Ovary (tissue), 9 donors: ENCODE measurements around the gene UGGT2. TPM values are rescaled to one million over a fixed set of nuclear protein-coding genes. Genes with fewer than 3 reads are reported as not detected.

Experiments
- DNase-seq, 5 donors: peaks; one replicate each; pipeline ENCODE4 v3.0.0-alpha.2; 2019 to 2020
- H3K27ac ChIP-seq, 2 donors: fragments of 200-600 bp; one replicate each; pipeline versions ENCODE4 v1.5.1 to v1.8.0; 2019 to 2022
- H3K27me3 ChIP-seq: fragments of 200-600 bp; one replicate; pipeline ENCODE4 v1.8.0; 2022
- H3K36me3 ChIP-seq: fragments of 200-600 bp; sonication (generic); one replicate; pipeline ENCODE4 v1.5.1; 2019
- H3K4me1 ChIP-seq: one replicate; pipeline ENCODE4 v1.8.1; 2013; ENCODE audit warnings: mild to moderate bottlenecking, moderate library complexity; ENCODE audit not compliant: insufficient read depth
- H3K4me3 ChIP-seq: fragments of 200-600 bp; sonication (generic); one replicate; pipeline ENCODE4 v1.5.1; 2017
- H3K9me3 ChIP-seq, 2 donors: fragments of 200-600 bp in 1 of 2; sonication (generic) in 1 of 2; one replicate each; pipeline versions ENCODE4 v1.5.1 to v1.8.1; 2013 to 2019; ENCODE audit warnings: mild to moderate bottlenecking in 1 of 2, moderate library complexity in 1 of 2
- CTCF ChIP-seq, 3 donors: fragments of 450-650 bp in 2 of 3; fragments of 200-600 bp in 1 of 3; IDR thresholded peaks; one replicate each; pipeline versions ENCODE4 v1.5.1 to v1.8.0; 2016 to 2022; ENCODE audit warnings: antibody characterized with exemption in 3 of 3, mild to moderate bottlenecking in 1 of 3
- EP300 ChIP-seq: sonication (generic); formaldehyde crosslinking; IDR thresholded peaks from one replicate; pipeline ENCODE4 v1.6.1; 2017; ENCODE audit warnings: antibody characterized with exemption
- POLR2A ChIP-seq: fragments of 450-650 bp; IDR thresholded peaks from one replicate; pipeline ENCODE4 v1.6.1; 2017; ENCODE audit warnings: antibody characterized with exemption, mild to moderate bottlenecking, moderate library complexity
- WGBS, 3 donors: extraction: QIAGEN DNeasy Blood & Tissue Kit in 1 of 3; methylation state at CpG; one replicate each; pipeline versions ENCODE4 v1.1.5 to v1.1.7; 2013 to 2017; 5-methylcytosine and 5-hydroxymethylcytosine counted together
- intact Hi-C, 4 donors: fragments of 100-400 bp; cut with DNase I; formaldehyde crosslinking; loops; one replicate each; pipeline versions ENCODE4 v1.11.0 to v1.15.1; 2022 to 2023
- polyA plus RNA-seq, 2 donors: library from polyadenylated mRNA; stranded (reverse); fragments of 200-250 nt in 1 of 2; fragments of 350-450 nt in 1 of 2; fragmentation: Illumina TruSeq in 1 of 2; extraction: RNeasy Lipid Tissue Mini Kit (QIAGEN cat#74804) in 1 of 2; gene quantifications; one replicate each; pipeline ENCODE4 v1.2.3, GENCODE V29; 2013 to 2014
- total RNA-seq, 7 donors: library from RNA; depleted of rRNA in 2 of 7; stranded (reverse); fragments of >200 nt in 2 of 7; fragmentation: NEBNext Ultra II Directional in 3 of 7; extraction: Animal tissue kit (Norgen Biotek cat#: 25700) in 3 of 7; gene quantifications; one replicate each; pipeline versions ENCODE4 v1.1.0 to v1.2.4, GENCODE V29; 2016 to 2023
- donor health status: DM: no; HTN: no; CAD: no; lungs with moderate emphysema.
- donor health status: DM: no; HTN: no; CAD: no.
- donor health status: Bipolar disorder and iron deficiency.
- donor health status: DM: yes; HTN: yes; CAD: no.
- donor health status: DM: no; HTN: no; CAD: no.
- donor health status: DM: yes; HTN: yes; CAD: no.

The UGGT2 gene
- total and polyA plus RNA-seq, 9 donors = 7.7 to 52.6 (median 28.9) TPM

GRCh38 chr13:95954266-95954665 lies 98.9 kb downstream of the UGGT2 start:
- Histone ChIP-seq H3K9me3 (no peaks in the 10 kb centered on the region), H3K36me3 (no peaks in the 10 kb centered on the region), H3K4me3 (no peak overlapping the region), H3K4me1 (no peaks in the 10 kb centered on the region), H3K27ac (no peak overlapping the region), H3K27me3 (no peaks in the 10 kb centered on the region)
- intact Hi-C loops = no loop called here
- DNase-seq = no peak
- TF ChIP-seq EP300 (no peak), CTCF (IDR thresholded peaks at IDR 0.05) (no peak), POLR2A (no peak)

GRCh38 chr13:95950103-95950502 lies 103.1 kb downstream of the UGGT2 start:
- no peaks in the 10 kb centered on the region for H3K27me3 ChIP-seq
- no peak for DNase-seq
- H3K36me3 ChIP-seq = no peaks in the 10 kb centered on the region

GRCh38 chr13:95948656-95949055 lies 104.5 kb downstream of the UGGT2 start:
- TF ChIP-seq POLR2A (no peak), EP300 (no peak), CTCF (IDR thresholded peaks at IDR 0.05) (no peak)
- DNase-seq = no peak
- 77 to 87% (median 81%) methylated on average over 2 of the region's 2 CpGs for WGBS, 3 donors
- no peaks in the 10 kb centered on the region for H3K9me3 ChIP-seq
- intact Hi-C loops = no loop called here
- H3K27me3 ChIP-seq = no peaks in the 10 kb centered on the region
- no peak overlapping the region for H3K4me3 ChIP-seq
- no peaks in the 10 kb centered on the region for H3K36me3 ChIP-seq
- H3K27ac ChIP-seq = no peak overlapping the region
- H3K4me1 ChIP-seq = no peaks in the 10 kb centered on the region

More at GRCh38 chr13:95950103-95950502, 103.1 kb downstream of the UGGT2 start:
- no peak for TF ChIP-seq EP300
- no peak for TF ChIP-seq CTCF (IDR thresholded peaks at IDR 0.05)
- TF ChIP-seq POLR2A = no peak
- intact Hi-C loops = no loop called here
- no peaks in the 10 kb centered on the region for H3K4me1 ChIP-seq
- no peak overlapping the region for H3K4me3 ChIP-seq
- H3K27ac ChIP-seq = no peak overlapping the region
- no peaks in the 10 kb centered on the region for H3K9me3 ChIP-seq
- 85 to 87% (median 85%) methylated on average over 1 of the region's 1 CpG for WGBS, 3 donors

- no peak overlapping the region for H3K27ac ChIP-seq
- H3K4me1 ChIP-seq = no peaks in the 10 kb centered on the region
- intact Hi-C loops = no loop called here
- peaks cover 0 to 5% of the 10 kb centered on the region in 2 donors for H3K9me3 ChIP-seq
- 65 to 94% (median 93%) methylated on average over 4 of the region's 4 CpGs for WGBS, 3 donors
- no peak for DNase-seq
- H3K36me3 ChIP-seq = no peaks in the 10 kb centered on the region
- H3K27me3 ChIP-seq = no peaks in the 10 kb centered on the region
- H3K4me3 ChIP-seq = no peak overlapping the region
- no peak for TF ChIP-seq CTCF (IDR thresholded peaks at IDR 0.05)
- TF ChIP-seq POLR2A = no peak
- no peak for TF ChIP-seq EP300
Measured at GRCh38 chr13:95937714-95938320, 115.4 kb downstream of the UGGT2 start.
